Measurements from ENCODE around the gene CLK3.
"Not testable (repeated sequence)": the region's sequence is repeated elsewhere in the genome, so short reads cannot be mapped to it uniquely, and the experiment has no call there.

CLK3 gene

GRCh38 chr15:74628949-74629348 is 13.3 kb downstream of the CLK3 start:
- Histone ChIP-seq H3K36me3 (ENCODE audit: control insufficient read depth, insufficient read depth, low read length) (peaks cover 37% of the 10 kb centered on the region), H3K4me1 (ENCODE audit: control insufficient read depth, insufficient read depth, low read length) (no peaks in the 10 kb centered on the region), H3K9me3 (ENCODE audit: control insufficient read depth, low read length) (no peaks in the 10 kb centered on the region), H3K27ac (ENCODE audit: insufficient read depth, low read depth, low read length, poor library complexity, severe bottlenecking) (no peak overlapping the region), H3K27me3 (ENCODE audit: control insufficient read depth, insufficient read depth, low read length, poor library complexity, severe bottlenecking) (no peaks in the 10 kb centered on the region), H3K4me3 (ENCODE audit: insufficient read depth, low read depth, low read length) (no peak overlapping the region)
- 92 to 96% methylated on average over 5 of the region's 5 CpGs for WGBS, 2 experiments

GRCh38 chr15:74629696-74630095 is 14.1 kb downstream of the CLK3 start:
- not testable (repeated sequence) for H3K27me3 ChIP-seq (ENCODE audit: control insufficient read depth, insufficient read depth, low read length, poor library complexity, severe bottlenecking); H3K27ac ChIP-seq (ENCODE audit: insufficient read depth, low read depth, low read length, poor library complexity, severe bottlenecking); H3K4me1 ChIP-seq (ENCODE audit: control insufficient read depth, insufficient read depth, low read length); H3K9me3 ChIP-seq (ENCODE audit: control insufficient read depth, low read length); H3K4me3 ChIP-seq (ENCODE audit: insufficient read depth, low read depth, low read length)
- 94 to 98% methylated on average over 10 of the region's 10 CpGs for WGBS, 2 experiments
- peaks cover 37% of the 10 kb centered on the region for H3K36me3 ChIP-seq (ENCODE audit: control insufficient read depth, insufficient read depth, low read length)

GRCh38 chr15:74630284-74631086 is 14.8 kb downstream of the CLK3 start:
- no peaks in the 10 kb centered on the region for H3K27me3 ChIP-seq (ENCODE audit: control insufficient read depth, insufficient read depth, low read length, poor library complexity, severe bottlenecking)
- H3K27ac ChIP-seq (ENCODE audit: insufficient read depth, low read depth, low read length, poor library complexity, severe bottlenecking) = no peak overlapping the region
- H3K4me1 ChIP-seq (ENCODE audit: control insufficient read depth, insufficient read depth, low read length) = no peaks in the 10 kb centered on the region
- no peak overlapping the region for H3K4me3 ChIP-seq (ENCODE audit: insufficient read depth, low read depth, low read length)
- H3K9me3 ChIP-seq (ENCODE audit: control insufficient read depth, low read length) = no peaks in the 10 kb centered on the region
- 90 to 96% methylated on average over 6 of the region's 6 CpGs for WGBS, 2 experiments
- H3K36me3 ChIP-seq (ENCODE audit: control insufficient read depth, insufficient read depth, low read length) = peaks cover 34% of the 10 kb centered on the region

- Histone ChIP-seq H3K36me3 (ENCODE audit: control insufficient read depth, insufficient read depth, low read length) (peaks cover 29% of the 10 kb centered on the region), H3K4me1 (ENCODE audit: control insufficient read depth, insufficient read depth, low read length) (no peaks in the 10 kb centered on the region), H3K27ac (ENCODE audit: insufficient read depth, low read depth, low read length, poor library complexity, severe bottlenecking) (no peak overlapping the region), H3K4me3 (ENCODE audit: insufficient read depth, low read depth, low read length) (no peak overlapping the region), H3K9me3 (ENCODE audit: control insufficient read depth, low read length) (no peaks in the 10 kb centered on the region), H3K27me3 (ENCODE audit: control insufficient read depth, insufficient read depth, low read length, poor library complexity, severe bottlenecking) (no peaks in the 10 kb centered on the region)
- 87 to 88% methylated on average over 3 of the region's 3 CpGs for WGBS, 2 experiments
These were observed 15.4 kb downstream of the CLK3 start for GRCh38 chr15:74631087-74631385.

GRCh38 chr15:74631408-74631807 is 15.8 kb downstream of the CLK3 start:
- H3K27ac ChIP-seq (ENCODE audit: insufficient read depth, low read depth, low read length, poor library complexity, severe bottlenecking) = no peak overlapping the region
- H3K4me1 ChIP-seq (ENCODE audit: control insufficient read depth, insufficient read depth, low read length) = no peaks in the 10 kb centered on the region
- 88 to 89% methylated on average over 3 of the region's 3 CpGs for WGBS, 2 experiments
- no peaks in the 10 kb centered on the region for H3K9me3 ChIP-seq (ENCODE audit: control insufficient read depth, low read length)
- H3K4me3 ChIP-seq (ENCODE audit: insufficient read depth, low read depth, low read length) = no peak overlapping the region
- no peaks in the 10 kb centered on the region for H3K27me3 ChIP-seq (ENCODE audit: control insufficient read depth, insufficient read depth, low read length, poor library complexity, severe bottlenecking)
- H3K36me3 ChIP-seq (ENCODE audit: control insufficient read depth, insufficient read depth, low read length) = peaks cover 25% of the 10 kb centered on the region

GRCh38 chr15:74631935-74632560 is 16.4 kb downstream of the CLK3 start:
- 74% methylated on average over 7 to 8 of the region's 8 CpGs for WGBS, 2 experiments
- H3K27ac ChIP-seq (ENCODE audit: insufficient read depth, low read depth, low read length, poor library complexity, severe bottlenecking) = no peak overlapping the region
- peaks cover 29% of the 10 kb centered on the region for H3K36me3 ChIP-seq (ENCODE audit: control insufficient read depth, insufficient read depth, low read length)
- H3K27me3 ChIP-seq (ENCODE audit: control insufficient read depth, insufficient read depth, low read length, poor library complexity, severe bottlenecking) = no peaks in the 10 kb centered on the region
- H3K4me3 ChIP-seq (ENCODE audit: insufficient read depth, low read depth, low read length) = no peak overlapping the region
- no peaks in the 10 kb centered on the region for H3K4me1 ChIP-seq (ENCODE audit: control insufficient read depth, insufficient read depth, low read length)
- H3K9me3 ChIP-seq (ENCODE audit: control insufficient read depth, low read length) = no peaks in the 10 kb centered on the region

GRCh38 chr15:74632601-74633000 is 17.0 kb downstream of the CLK3 start:
- H3K27me3 ChIP-seq (ENCODE audit: control insufficient read depth, insufficient read depth, low read length, poor library complexity, severe bottlenecking) = no peaks in the 10 kb centered on the region
- 96% methylated on average over 9 of the region's 9 CpGs for WGBS, 2 experiments
- H3K4me3 ChIP-seq (ENCODE audit: insufficient read depth, low read depth, low read length) = no peak overlapping the region
- H3K27ac ChIP-seq (ENCODE audit: insufficient read depth, low read depth, low read length, poor library complexity, severe bottlenecking) = no peak overlapping the region
- no peaks in the 10 kb centered on the region for H3K9me3 ChIP-seq (ENCODE audit: control insufficient read depth, low read length)
- no peaks in the 10 kb centered on the region for H3K4me1 ChIP-seq (ENCODE audit: control insufficient read depth, insufficient read depth, low read length)
- H3K36me3 ChIP-seq (ENCODE audit: control insufficient read depth, insufficient read depth, low read length) = peaks cover 24% of the 10 kb centered on the region

- WGBS, 2 experiments = 84 to 90% methylated on average over 2 of the region's 2 CpGs
These were observed 18.1 kb downstream of the CLK3 start for GRCh38 chr15:74633781-74634180.

GRCh38 chr15:74635228-74635627 is 19.6 kb downstream of the CLK3 start:
- Histone ChIP-seq H3K4me3 (ENCODE audit: insufficient read depth, low read depth, low read length) (no peak overlapping the region), H3K36me3 (ENCODE audit: control insufficient read depth, insufficient read depth, low read length) (peaks cover 24% of the 10 kb centered on the region), H3K4me1 (ENCODE audit: control insufficient read depth, insufficient read depth, low read length) (no peaks in the 10 kb centered on the region), H3K27me3 (ENCODE audit: control insufficient read depth, insufficient read depth, low read length, poor library complexity, severe bottlenecking) (no peaks in the 10 kb centered on the region), H3K9me3 (ENCODE audit: control insufficient read depth, low read length) (no peaks in the 10 kb centered on the region), H3K27ac (ENCODE audit: insufficient read depth, low read depth, low read length, poor library complexity, severe bottlenecking) (no peak overlapping the region)
- WGBS, 2 experiments = 37% methylated on average over 5 of the region's 5 CpGs

More at GRCh38 chr15:74633781-74634180, 18.1 kb downstream of the CLK3 start:
- no peaks in the 10 kb centered on the region for H3K4me1 ChIP-seq (ENCODE audit: control insufficient read depth, insufficient read depth, low read length)
- H3K36me3 ChIP-seq (ENCODE audit: control insufficient read depth, insufficient read depth, low read length) = peaks cover 15% of the 10 kb centered on the region
- H3K4me3 ChIP-seq (ENCODE audit: insufficient read depth, low read depth, low read length) = no peak overlapping the region
- no peaks in the 10 kb centered on the region for H3K9me3 ChIP-seq (ENCODE audit: control insufficient read depth, low read length)
- H3K27ac ChIP-seq (ENCODE audit: insufficient read depth, low read depth, low read length, poor library complexity, severe bottlenecking) = no peak overlapping the region
- no peaks in the 10 kb centered on the region for H3K27me3 ChIP-seq (ENCODE audit: control insufficient read depth, insufficient read depth, low read length, poor library complexity, severe bottlenecking)

GRCh38 chr15:74636984-74637383 is 21.3 kb downstream of the CLK3 start:
- Histone ChIP-seq H3K27ac (ENCODE audit: insufficient read depth, low read depth, low read length, poor library complexity, severe bottlenecking) (no peak overlapping the region), H3K36me3 (ENCODE audit: control insufficient read depth, insufficient read depth, low read length) (peaks cover 18% of the 10 kb centered on the region), H3K27me3 (ENCODE audit: control insufficient read depth, insufficient read depth, low read length, poor library complexity, severe bottlenecking) (no peaks in the 10 kb centered on the region), H3K9me3 (ENCODE audit: control insufficient read depth, low read length) (no peaks in the 10 kb centered on the region), H3K4me3 (ENCODE audit: insufficient read depth, low read depth, low read length) (no peak overlapping the region), H3K4me1 (ENCODE audit: control insufficient read depth, insufficient read depth, low read length) (no peaks in the 10 kb centered on the region)
- 93 to 96% methylated on average over 1 of the region's 1 CpG for WGBS, 2 experiments

Measured in ectodermal cell (in vitro differentiated cells).